Measurements from ENCODE around the gene TRNAU1AP. TPM values are rescaled to one million over a fixed set of nuclear protein-coding genes. Genes with fewer than 3 reads are reported as not detected.

The TRNAU1AP gene
- total RNA-seq, 4 donors from 2014 or later: 18.5 to 25.0 (median 21.8) TPM

DNA sequence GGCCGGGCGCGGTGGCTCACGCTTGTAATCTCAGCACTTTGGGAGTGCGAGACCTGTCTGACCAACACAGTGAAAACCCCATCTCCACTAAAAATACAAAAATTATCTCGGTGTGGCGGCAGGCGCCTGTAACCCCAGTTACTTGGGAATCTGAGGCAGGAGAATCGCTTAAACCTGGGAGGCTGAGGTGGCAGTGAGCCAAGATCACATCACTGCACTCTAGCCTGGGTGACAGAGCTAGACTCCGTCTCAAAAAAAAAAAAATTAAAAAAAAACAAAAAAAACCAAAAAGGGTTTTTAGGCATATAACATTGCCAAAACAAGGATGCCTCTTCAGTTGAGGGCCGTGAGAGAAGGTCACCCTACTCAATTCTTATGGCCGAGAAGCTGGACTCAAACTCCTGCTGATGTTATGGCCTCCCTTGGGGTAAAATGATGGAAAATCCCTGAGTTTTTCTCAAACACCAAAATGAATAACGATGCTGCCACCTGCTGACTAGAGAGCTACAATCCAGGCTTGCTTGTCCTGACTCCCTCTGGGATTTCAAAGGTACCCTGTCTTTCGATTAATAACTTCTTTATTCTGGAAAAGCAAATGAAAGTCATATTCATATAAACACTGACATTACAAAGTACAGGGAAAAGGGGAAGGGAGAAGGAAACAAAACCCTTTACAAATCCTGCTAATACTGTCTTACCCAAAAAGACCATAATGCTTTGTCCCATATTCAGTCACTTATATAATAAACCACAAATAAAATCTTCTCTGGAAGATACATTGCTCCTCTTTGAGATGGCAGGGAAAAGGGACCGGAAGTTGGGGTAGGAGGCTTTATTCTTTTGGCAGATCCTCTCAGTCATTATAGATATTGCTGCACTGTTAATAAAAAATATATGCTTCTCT lies 49.9 kb downstream of the TRNAU1AP start:
- H3K27me3 ChIP-seq: no peaks in the 10 kb centered on the region
- peak overlapping the region in 3 of 4 donors; percentile 24 to 54 (median 29) for H3K27ac ChIP-seq
- H3K4me1 ChIP-seq: peaks cover 0 to 15% (median 0%) of the 10 kb centered on the region in 3 donors
- peak; percentile 46 for ATAC-seq
- H3K9me3 ChIP-seq: no peaks in the 10 kb centered on the region
- H3K4me3 ChIP-seq: no peak overlapping the region
- TF ChIP-seq, protein P1, sequence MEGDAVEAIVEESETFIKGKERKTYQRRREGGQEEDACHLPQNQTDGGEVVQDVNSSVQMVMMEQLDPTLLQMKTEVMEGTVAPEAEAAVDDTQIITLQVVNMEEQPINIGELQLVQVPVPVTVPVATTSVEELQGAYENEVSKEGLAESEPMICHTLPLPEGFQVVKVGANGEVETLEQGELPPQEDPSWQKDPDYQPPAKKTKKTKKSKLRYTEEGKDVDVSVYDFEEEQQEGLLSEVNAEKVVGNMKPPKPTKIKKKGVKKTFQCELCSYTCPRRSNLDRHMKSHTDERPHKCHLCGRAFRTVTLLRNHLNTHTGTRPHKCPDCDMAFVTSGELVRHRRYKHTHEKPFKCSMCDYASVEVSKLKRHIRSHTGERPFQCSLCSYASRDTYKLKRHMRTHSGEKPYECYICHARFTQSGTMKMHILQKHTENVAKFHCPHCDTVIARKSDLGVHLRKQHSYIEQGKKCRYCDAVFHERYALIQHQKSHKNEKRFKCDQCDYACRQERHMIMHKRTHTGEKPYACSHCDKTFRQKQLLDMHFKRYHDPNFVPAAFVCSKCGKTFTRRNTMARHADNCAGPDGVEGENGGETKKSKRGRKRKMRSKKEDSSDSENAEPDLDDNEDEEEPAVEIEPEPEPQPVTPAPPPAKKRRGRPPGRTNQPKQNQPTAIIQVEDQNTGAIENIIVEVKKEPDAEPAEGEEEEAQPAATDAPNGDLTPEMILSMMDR (IDR thresholded peaks at IDR 0.05): peak in 3 of 4 experiments; percentile 71 to 82 (median 77)
- TF ChIP-seq POLR2A (IDR thresholded peaks at IDR 0.05) (no peak), EP300 (IDR thresholded peaks at IDR 0.05) (no peak), POLR2AphosphoS5 (IDR thresholded peaks at IDR 0.05) (no peak)
- WGBS, 2 donors (ENCODE audit: low coverage in 1 of 2): 8 to 30% methylated on average over 5 to 8 of the region's 15 CpGs
- H3K36me3 ChIP-seq: peaks cover 3 to 74% of the 10 kb centered on the region in 2 donors

DNA sequence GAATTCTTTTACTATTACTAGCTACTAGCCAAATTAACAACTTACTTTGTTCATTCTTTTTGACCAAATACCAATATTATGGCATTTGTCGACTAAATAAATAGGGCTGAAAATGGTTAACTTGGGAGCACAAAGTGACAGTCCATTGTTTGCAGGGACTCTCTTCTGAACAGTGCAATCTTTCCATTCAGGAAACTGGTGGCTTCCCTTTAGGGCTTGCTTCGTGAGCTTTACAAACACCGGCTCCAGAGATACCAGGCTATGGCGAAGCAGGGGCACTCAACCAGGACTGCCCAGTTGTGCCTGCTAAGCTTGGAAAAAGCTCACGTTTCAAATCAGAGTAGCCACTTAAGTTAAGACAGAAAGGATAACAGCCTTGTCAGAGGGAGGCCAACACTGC lies 51.5 kb downstream of the TRNAU1AP start:
- Histone ChIP-seq H3K36me3 (peaks cover 3 to 90% of the 10 kb centered on the region in 2 donors), H3K4me3 (no peak overlapping the region), H3K27ac (no peak overlapping the region), H3K27me3 (no peaks in the 10 kb centered on the region), H3K4me1 (peaks cover 0 to 15% (median 0%) of the 10 kb centered on the region in 3 donors), H3K9me3 (no peaks in the 10 kb centered on the region)
- 93% methylated on average over 3 of the region's 5 CpGs; no CpG with 5 or more reads in 1 of the 2 donors for WGBS, 2 donors (ENCODE audit: low coverage in 1 of 2)
- ATAC-seq: no peak
- TF ChIP-seq, protein P1 (IDR thresholded peaks at IDR 0.05): no peak
- TF ChIP-seq EP300 (IDR thresholded peaks at IDR 0.05) (no peak), POLR2A (IDR thresholded peaks at IDR 0.05) (no peak), POLR2AphosphoS5 (IDR thresholded peaks at IDR 0.05) (no peak)

DNA sequence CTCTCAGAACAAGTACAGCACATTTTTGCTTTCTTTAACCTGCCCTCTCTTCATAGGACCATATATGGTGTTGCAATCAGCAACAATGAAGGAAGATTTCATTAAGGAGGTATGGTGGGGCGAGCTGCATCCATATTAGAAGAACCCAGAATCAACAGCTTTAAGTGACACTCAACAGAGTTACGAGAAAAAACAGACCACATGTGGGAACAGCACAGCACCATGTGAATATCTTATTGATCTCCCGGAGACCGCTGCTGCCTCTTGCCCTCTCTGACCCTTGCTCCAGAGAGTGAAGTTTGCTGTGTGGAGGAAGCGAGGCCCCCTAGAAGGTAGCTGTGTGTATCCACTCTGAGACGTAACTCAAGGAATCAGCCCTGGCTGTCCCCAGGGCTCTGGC lies 52.1 kb downstream of the TRNAU1AP start:
- ATAC-seq: no peak
- peaks cover 0 to 15% (median 0%) of the 10 kb centered on the region in 3 donors for H3K4me1 ChIP-seq
- H3K36me3 ChIP-seq: peaks cover 3 to 91% of the 10 kb centered on the region in 2 donors
- TF ChIP-seq EP300 (IDR thresholded peaks at IDR 0.05): no peak
- TF ChIP-seq, protein P1 (IDR thresholded peaks at IDR 0.05): no peak
- TF ChIP-seq POLR2AphosphoS5 (IDR thresholded peaks at IDR 0.05): no peak
- TF ChIP-seq POLR2A (IDR thresholded peaks at IDR 0.05): no peak
- H3K27me3 ChIP-seq: no peaks in the 10 kb centered on the region
- no peak overlapping the region for H3K4me3 ChIP-seq
- H3K9me3 ChIP-seq: no peaks in the 10 kb centered on the region
- 76% methylated on average over 4 of the region's 6 CpGs; no CpG with 5 or more reads in 1 of the 2 donors for WGBS, 2 donors (ENCODE audit: low coverage in 1 of 2)
- H3K27ac ChIP-seq: no peak overlapping the region

DNA sequence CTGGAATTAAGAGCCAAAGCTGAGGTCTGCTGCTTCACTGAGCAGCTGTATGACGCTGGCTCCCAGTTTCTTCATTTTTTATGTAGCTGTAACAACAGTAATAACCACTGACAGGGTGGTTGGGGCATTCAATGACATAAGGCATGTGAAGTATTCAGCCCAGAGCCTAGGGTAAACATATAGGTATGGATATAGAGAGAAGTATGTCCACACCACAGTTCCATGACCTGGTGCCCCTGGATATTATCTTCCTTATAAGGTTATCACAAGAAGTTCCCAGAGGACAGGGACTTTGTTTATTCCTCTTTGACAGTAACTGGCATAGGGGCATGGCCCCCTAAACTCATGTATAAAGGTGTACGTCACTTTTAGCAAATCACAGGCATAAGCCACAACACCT lies 53.9 kb downstream of the TRNAU1AP start:
- H3K4me3 ChIP-seq: no peak overlapping the region
- peaks cover 3 to 91% of the 10 kb centered on the region in 2 donors for H3K36me3 ChIP-seq
- no peak for TF ChIP-seq POLR2AphosphoS5 (IDR thresholded peaks at IDR 0.05)
- no peak for TF ChIP-seq POLR2A (IDR thresholded peaks at IDR 0.05)
- no peak for TF ChIP-seq EP300 (IDR thresholded peaks at IDR 0.05)
- TF ChIP-seq, protein P1 (IDR thresholded peaks at IDR 0.05): no peak
- H3K9me3 ChIP-seq: no peaks in the 10 kb centered on the region
- no peak overlapping the region for H3K27ac ChIP-seq
- WGBS, 2 donors (ENCODE audit: low coverage in 1 of 2): 43% methylated on average over 1 of the region's 2 CpGs; no CpG with 5 or more reads in 1 of the 2 donors
- H3K4me1 ChIP-seq: peaks cover 0 to 10% (median 0%) of the 10 kb centered on the region in 3 donors
- H3K27me3 ChIP-seq: no peaks in the 10 kb centered on the region
- no peak for ATAC-seq

All from gastroesophageal sphincter (tissue), 4 donors.